WTC11 (cell line): ENCODE results near the gene PLPP2. TPM values are rescaled to one million over a fixed set of nuclear protein-coding genes. Genes with fewer than 3 reads are reported as not detected.

Source experiments
- ATAC-seq: fragments of 200-7000 bp; cut with Tn5 transposase; 2 replicates; pipeline ENCODE4 v1.10.0; 2021; ENCODE audit warnings: mild to moderate bottlenecking, moderate library complexity
- CTCF ChIA-PET: fragments of 300-600 bp; sonication (Branson Sonifier 250); formaldehyde crosslinking; loops from one replicate; lab custom pipeline; 2021; ENCODE audit warnings: antibody characterized with exemption; lab: Charles Lee
- POLR2A ChIA-PET: fragments of 350-600 bp; sonication (Branson Sonifier 250); formaldehyde crosslinking; loops from one replicate; lab custom pipeline; 2021; ENCODE audit warnings: antibody characterized with exemption; lab: Charles Lee
- DNase-seq: peaks from one replicate; pipeline ENCODE4 v3.0.0; 2021; ENCODE audit warnings: low spot score
- H3K27ac Mint-ChIP-seq: 2 replicates; pipeline ENCODE4 v1.8.0; 2021; ENCODE audit warnings: mixed read lengths
- H3K27me3 Mint-ChIP-seq: 2 replicates; pipeline ENCODE4 v1.8.0; 2021; ENCODE audit warnings: low read depth, mild to moderate bottlenecking, moderate library complexity, mixed read lengths
- H3K36me3 Mint-ChIP-seq: 2 replicates; pipeline ENCODE4 v1.8.0; 2021; ENCODE audit warnings: mixed read lengths
- H3K4me1 Mint-ChIP-seq: 2 replicates; pipeline ENCODE4 v1.8.0; 2022; ENCODE audit warnings: mixed read lengths
- H3K4me3 Mint-ChIP-seq: 2 replicates; pipeline ENCODE4 v1.8.0; 2021; ENCODE audit warnings: mild to moderate bottlenecking, moderate library complexity, mixed read lengths
- H3K9me3 Mint-ChIP-seq: 2 replicates; pipeline ENCODE4 v1.8.0; 2021; ENCODE audit warnings: mixed read lengths
- AFF4 ChIP-seq: sonication (generic); formaldehyde crosslinking; IDR thresholded peaks from 2 replicates; pipeline ENCODE4 v1.8.1; 2023; ENCODE audit warnings: mild to moderate bottlenecking, missing genetic modification reagents, borderline replicate concordance
- CREB1 ChIP-seq: sonication (generic); formaldehyde crosslinking; IDR thresholded peaks from 2 replicates; pipeline ENCODE4 v1.8.0; 2023; ENCODE audit warnings: mild to moderate bottlenecking, missing genetic modification reagents
- FOXP4 ChIP-seq: sonication (generic); formaldehyde crosslinking; IDR thresholded peaks from 2 replicates; pipeline ENCODE4 v1.8.0; 2022; ENCODE audit warnings: mild to moderate bottlenecking, missing genetic modification reagents
- MLX ChIP-seq: sonication (generic); formaldehyde crosslinking; IDR thresholded peaks from 2 replicates; pipeline ENCODE4 v1.8.1; 2023; ENCODE audit warnings: mild to moderate bottlenecking, missing genetic modification reagents, moderate library complexity
- NR1H2 ChIP-seq: sonication (generic); formaldehyde crosslinking; IDR thresholded peaks from 2 replicates; pipeline ENCODE4 v1.9.0; 2021; ENCODE audit warnings: mild to moderate bottlenecking, moderate library complexity, missing genetic modification reagents
- SP1 ChIP-seq: sonication (generic); formaldehyde crosslinking; conservative IDR thresholded peaks from 2 replicates; pipeline ENCODE4 v1.8.1; 2022; ENCODE audit warnings: missing genetic modification reagents
- STAT6 ChIP-seq: sonication (generic); formaldehyde crosslinking; conservative IDR thresholded peaks from 2 replicates; pipeline ENCODE4 v1.8.1; 2023; ENCODE audit warnings: mild to moderate bottlenecking, low read depth, missing genetic modification reagents, moderate library complexity
- TP53 ChIP-seq: sonication (generic); formaldehyde crosslinking; IDR thresholded peaks from 2 replicates; pipeline ENCODE4 v1.8.1; 2023; ENCODE audit warnings: mild to moderate bottlenecking, missing genetic modification reagents
- ZBTB21 ChIP-seq: sonication (generic); formaldehyde crosslinking; IDR thresholded peaks from 2 replicates; pipeline ENCODE4 v1.8.1; 2023; ENCODE audit warnings: mild to moderate bottlenecking, missing genetic modification reagents, borderline replicate concordance
- ZMAT4 ChIP-seq: fragments of 250-450 bp; sonication (Bioruptor Pico); IDR thresholded peaks from 2 replicates; pipeline ENCODE4 v1.9.0; 2021; ENCODE audit warnings: mild to moderate bottlenecking
- ZNF138 ChIP-seq: sonication (generic); formaldehyde crosslinking; conservative IDR thresholded peaks from 2 replicates; pipeline ENCODE4 v1.8.1; 2022; ENCODE audit warnings: mild to moderate bottlenecking, moderate library complexity, missing genetic modification reagents
- ZNF281 ChIP-seq: sonication (generic); formaldehyde crosslinking; IDR thresholded peaks from 2 replicates; pipeline ENCODE4 v1.8.0; 2023; ENCODE audit warnings: mild to moderate bottlenecking, missing genetic modification reagents
- ZNF396 ChIP-seq: fragments of 250-450 bp; sonication (Bioruptor Pico); IDR thresholded peaks from 2 replicates; pipeline ENCODE4 v1.8.0; 2021; ENCODE audit warnings: mild to moderate bottlenecking, moderate library complexity, borderline replicate concordance
- ZNF512 ChIP-seq: sonication (generic); formaldehyde crosslinking; IDR thresholded peaks from 2 replicates; pipeline ENCODE4 v1.8.1; 2022; ENCODE audit warnings: missing genetic modification reagents, borderline replicate concordance
- ZSCAN18 ChIP-seq: fragments of 250-450 bp; sonication (Bioruptor Pico); IDR thresholded peaks from 2 replicates; pipeline ENCODE4 v2.1.2; 2022; ENCODE audit warnings: mild to moderate bottlenecking, moderate library complexity
- total RNA-seq: library from RNA; stranded (reverse); gene quantifications from 3 replicates; pipeline ENCODE4 v1.2.3, GENCODE V29; 2021

The PLPP2 gene
- total RNA-seq, 1 experiment from 2014 or later = 78.7 TPM

- no peak for ATAC-seq
- Mint-ChIP-seq H3K27ac (peak overlapping the region; percentile 36), H3K36me3 (no peaks in the 10 kb centered on the region), H3K9me3 (no peaks in the 10 kb centered on the region), H3K27me3 (peaks cover 13% of the 10 kb centered on the region), H3K4me3 (no peak overlapping the region), H3K4me1 (peaks cover 26% of the 10 kb centered on the region)
- POLR2A ChIA-PET = interaction anchor here (1.1 kb wide), 1 partner anchor 15 kb away, joined by 3 read pairs; no protein-coding TSS in a partner anchor
- CTCF ChIA-PET = interaction anchor here (0.6 to 2.8 kb wide), 10 partner anchors 9 to 223 kb away, joined by 3 to 12 read pairs (median 4); no protein-coding TSS in a partner anchor
- DNase-seq = no peak
- TF ChIP-seq SP1 = no peak
- no peak for TF ChIP-seq NR1H2
- TF ChIP-seq TP53 (CRISPR knock-in tag) = no peak
- no peak for TF ChIP-seq ZMAT4 (CRISPR knock-in tag)
- TF ChIP-seq STAT6 (CRISPR knock-in tag) = no peak
- no peak for TF ChIP-seq ZNF512 (CRISPR knock-in tag)
These were observed 4.6 kb upstream of the PLPP2 start for GRCh38 chr19:295687-296370.

GRCh38 chr19:294946-295686, 3.9 kb upstream of the PLPP2 start:
- H3K4me1 Mint-ChIP-seq = peaks cover 26% of the 10 kb centered on the region
- peak overlapping the region; percentile 36; the same call in 1 of the 2 replicates for H3K27ac Mint-ChIP-seq
- ATAC-seq (peak; percentile 75), DNase-seq (peak; percentile 79)
- POLR2A ChIA-PET = interaction anchor here (1.1 kb wide), 1 partner anchor 15 kb away, joined by 3 read pairs; no protein-coding TSS in a partner anchor
- peaks cover 13% of the 10 kb centered on the region for H3K27me3 Mint-ChIP-seq
- no peaks in the 10 kb centered on the region for H3K36me3 Mint-ChIP-seq
- H3K4me3 Mint-ChIP-seq = peak overlapping the region; percentile 52
- H3K9me3 Mint-ChIP-seq = no peaks in the 10 kb centered on the region
- CTCF ChIA-PET = interaction anchor here (0.6 to 2.8 kb wide), 16 partner anchors 8 to 1244 kb away, joined by 3 to 12 read pairs (median 4); no protein-coding TSS in a partner anchor
- no peak for TF ChIP-seq ZNF396
- TF ChIP-seq FOXP4 (CRISPR knock-in tag) = peak; percentile 33; the same call in 1 of the 2 replicates
- peak; percentile 45; the same call in 1 of the 2 replicates for TF ChIP-seq MLX (CRISPR knock-in tag)
- TF ChIP-seq ZNF281 (CRISPR knock-in tag) = no peak
- no peak for TF ChIP-seq AFF4
- 0 out of 2 replicates have a peak, but pooled peaks have one; percentile 36 for TF ChIP-seq ZBTB21
- TF ChIP-seq CREB1 (CRISPR knock-in tag) = no peak
- TF ChIP-seq ZNF138 (CRISPR knock-in tag) = 0 out of 2 replicates have a peak, but pooled peaks have one; percentile 17
- no peak for TF ChIP-seq ZSCAN18 (CRISPR knock-in tag)
